HG03460 (cell line): ENCODE data around the gene EVC2.
"Not testable (repeated sequence)": the region's sequence is repeated elsewhere in the genome, so short reads cannot be mapped to it uniquely, and the experiment has no call there.

Experiments
- ATAC-seq: cut with Tn5 transposase; IDR thresholded peaks from one replicate; pipeline ENCODE4 v1.9.1; 2021; ENCODE audit not compliant: unreplicated experiment

Gene EVC2

DNA sequence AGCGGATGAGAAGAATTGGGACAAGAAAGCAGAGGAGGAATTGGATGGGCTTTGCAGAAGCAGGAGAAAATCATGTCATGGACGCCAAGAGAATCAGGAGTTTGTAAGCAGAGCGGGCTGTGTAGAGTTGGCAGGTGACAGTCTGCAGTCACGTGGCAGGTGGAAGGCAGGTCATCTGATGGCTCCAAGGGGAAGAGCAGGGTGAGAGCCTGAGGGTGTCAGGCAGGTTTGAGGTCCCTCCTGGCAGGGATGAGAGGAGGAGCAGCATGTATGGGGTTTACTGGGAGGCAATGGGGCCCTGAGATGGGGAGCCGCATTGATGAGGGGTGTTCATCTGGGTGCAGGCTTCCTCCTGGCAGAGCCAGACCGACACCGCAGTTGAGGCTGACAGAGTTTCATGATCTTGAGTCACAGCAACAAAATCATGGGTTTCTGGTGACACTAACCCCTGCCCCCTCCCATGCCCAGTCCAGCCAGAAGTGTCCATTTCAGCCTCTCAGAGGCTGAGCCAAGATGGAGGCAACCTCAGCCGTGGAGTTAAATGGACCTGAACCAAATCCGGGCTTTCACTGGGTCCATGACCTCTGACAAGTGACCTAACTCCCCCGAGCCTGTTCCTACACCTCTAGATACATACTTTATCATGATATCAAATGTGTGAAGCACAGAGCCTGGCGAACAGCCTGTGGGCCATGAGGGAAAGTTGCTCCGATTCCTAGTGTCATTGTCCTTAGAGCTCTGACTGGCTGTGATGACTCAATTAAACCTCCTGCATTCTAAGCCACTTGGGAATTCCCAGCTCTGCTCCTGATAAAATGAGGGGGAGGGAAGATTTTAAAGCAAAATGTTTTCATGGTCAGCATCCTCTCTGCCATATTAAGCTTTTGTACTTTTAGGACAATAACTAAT, 38.7 kb upstream of the EVC2 start:
- no peak for ATAC-seq

DNA sequence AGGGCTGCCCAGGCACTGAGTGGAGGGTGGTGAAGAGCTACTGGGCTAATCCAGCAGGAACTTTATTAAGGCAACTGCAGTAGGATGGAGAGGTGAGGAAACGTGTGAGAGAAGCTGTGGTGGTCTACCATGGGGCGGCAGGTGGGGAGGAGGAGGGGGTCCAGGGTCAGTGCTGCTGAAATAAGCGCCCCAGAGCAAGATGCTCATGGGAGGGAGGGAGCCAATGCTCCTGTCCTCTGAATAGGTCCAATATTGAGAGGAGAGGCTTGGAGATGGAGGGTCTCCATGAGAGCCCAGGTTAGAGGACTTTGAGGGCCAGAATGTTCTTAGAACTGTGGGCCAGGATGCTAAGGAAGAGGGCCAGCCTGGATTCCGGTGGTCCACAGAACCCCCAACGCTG, 37.9 kb upstream of the EVC2 start:
- ATAC-seq = no peak

DNA sequence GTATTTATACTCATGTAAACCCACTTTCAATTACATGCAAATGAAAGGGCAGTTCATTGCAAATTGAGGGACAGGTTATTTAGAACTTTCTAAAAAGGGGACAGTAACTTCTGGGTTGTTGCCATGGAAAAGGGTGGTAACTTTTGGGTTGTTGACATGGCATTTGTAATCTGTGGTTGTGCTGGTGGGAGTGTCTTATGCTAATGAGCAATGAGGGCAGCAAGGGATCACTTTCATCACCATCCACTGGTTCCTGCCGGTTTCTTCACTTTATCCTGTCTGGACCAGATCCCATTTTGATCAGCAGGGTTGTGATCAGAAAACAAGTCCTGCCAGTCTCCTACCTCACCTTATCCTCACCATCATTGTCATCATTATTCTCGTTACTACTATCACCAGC, 34.6 kb upstream of the EVC2 start:
- no peak for ATAC-seq

DNA sequence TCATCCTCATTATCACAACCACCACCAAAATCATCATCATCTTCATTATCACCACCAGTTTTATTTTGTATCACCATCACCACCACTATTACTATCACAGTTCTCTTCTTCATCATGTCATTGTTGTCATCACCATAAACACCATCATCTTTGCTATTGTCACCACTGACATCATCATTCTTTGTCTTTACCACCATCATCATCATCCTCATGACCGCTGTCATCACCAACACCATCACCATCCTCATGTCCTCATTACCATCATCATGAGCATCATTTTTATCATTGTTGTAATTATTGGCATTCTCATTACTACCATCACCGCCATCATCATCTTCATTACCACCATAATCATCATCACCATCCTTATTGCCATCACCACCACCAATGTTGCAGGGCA, 34.0 kb upstream of the EVC2 start:
- no peak for ATAC-seq

DNA sequence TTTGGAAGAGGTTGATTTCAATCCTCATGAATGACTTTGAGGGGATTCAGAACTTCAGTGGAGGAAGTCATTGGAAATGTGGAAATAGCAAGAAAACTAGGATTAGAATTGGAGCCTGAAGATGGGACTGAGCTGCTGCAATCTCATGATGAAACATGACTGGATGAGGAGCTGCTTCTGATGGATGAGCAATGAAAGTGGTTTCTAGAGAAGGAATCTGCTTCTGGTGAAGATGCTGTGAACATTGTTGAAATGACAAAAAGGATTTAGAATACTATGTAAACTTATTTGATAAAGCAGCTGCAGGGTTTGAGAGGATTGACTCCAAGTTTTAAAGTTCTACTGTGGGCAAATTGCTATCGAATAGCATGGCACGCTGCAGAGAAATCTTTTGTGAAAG, 29.7 kb upstream of the EVC2 start:
- no peak for ATAC-seq

DNA sequence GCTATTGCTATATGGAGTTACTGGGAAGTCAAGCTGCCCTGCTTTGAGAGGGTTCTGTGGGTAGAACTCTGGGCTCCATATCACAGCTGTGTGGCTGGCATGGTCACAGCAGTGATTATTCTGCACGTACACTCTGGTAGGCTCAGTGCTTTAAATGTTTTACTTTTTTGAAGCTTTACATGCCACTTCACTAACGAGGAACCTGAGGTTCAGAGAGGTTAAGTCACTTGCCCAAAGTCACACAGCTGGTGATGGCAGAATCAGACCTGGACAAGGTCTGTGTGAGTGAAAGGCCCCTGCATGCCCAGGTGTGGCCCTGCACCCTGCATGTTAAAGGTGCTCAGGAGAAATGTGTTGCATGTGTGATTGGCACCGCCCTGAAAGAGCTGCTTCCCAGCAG, 27.1 kb upstream of the EVC2 start:
- ATAC-seq = no peak

DNA sequence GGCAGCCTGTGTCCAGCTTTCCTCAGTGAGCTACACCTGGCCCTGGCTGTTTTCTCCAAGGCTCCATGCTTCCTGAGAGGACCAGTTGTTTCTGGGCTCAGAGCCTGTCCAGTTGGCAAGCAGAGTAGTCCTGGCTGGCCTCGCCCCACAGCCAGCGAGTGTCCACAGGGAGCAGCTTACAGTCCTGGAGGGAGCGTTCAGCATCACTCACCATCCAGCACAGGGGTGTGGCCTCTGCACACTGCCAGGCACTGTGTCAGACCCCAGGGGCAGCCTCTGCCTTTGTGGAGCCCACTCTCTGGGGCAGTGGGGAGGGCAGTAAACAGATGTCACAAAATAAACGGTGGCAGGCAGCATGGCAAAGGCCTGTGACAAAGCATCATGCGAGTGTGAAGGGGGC, 26.5 kb upstream of the EVC2 start:
- ATAC-seq = no peak

DNA sequence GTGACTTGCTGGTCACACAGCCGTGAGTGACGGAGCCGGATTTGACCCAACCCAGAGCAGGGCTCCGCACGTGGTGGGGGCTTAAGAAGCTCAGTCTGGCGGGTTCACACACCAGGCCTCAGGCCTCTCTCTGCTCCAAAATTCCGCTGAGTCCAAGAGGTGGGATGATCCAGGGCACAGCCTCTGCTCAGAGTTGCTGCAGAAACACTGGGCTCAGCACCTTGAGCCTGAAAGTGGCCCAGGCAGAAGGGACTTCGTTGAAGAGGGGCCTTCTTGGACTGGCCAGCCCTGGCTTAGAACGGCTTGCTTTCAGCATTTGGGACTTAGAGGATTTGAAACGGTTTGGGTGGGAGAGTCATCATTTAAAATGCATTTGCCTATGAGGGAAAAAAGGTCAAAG, 23.8 kb upstream of the EVC2 start:
- no peak for ATAC-seq

DNA sequence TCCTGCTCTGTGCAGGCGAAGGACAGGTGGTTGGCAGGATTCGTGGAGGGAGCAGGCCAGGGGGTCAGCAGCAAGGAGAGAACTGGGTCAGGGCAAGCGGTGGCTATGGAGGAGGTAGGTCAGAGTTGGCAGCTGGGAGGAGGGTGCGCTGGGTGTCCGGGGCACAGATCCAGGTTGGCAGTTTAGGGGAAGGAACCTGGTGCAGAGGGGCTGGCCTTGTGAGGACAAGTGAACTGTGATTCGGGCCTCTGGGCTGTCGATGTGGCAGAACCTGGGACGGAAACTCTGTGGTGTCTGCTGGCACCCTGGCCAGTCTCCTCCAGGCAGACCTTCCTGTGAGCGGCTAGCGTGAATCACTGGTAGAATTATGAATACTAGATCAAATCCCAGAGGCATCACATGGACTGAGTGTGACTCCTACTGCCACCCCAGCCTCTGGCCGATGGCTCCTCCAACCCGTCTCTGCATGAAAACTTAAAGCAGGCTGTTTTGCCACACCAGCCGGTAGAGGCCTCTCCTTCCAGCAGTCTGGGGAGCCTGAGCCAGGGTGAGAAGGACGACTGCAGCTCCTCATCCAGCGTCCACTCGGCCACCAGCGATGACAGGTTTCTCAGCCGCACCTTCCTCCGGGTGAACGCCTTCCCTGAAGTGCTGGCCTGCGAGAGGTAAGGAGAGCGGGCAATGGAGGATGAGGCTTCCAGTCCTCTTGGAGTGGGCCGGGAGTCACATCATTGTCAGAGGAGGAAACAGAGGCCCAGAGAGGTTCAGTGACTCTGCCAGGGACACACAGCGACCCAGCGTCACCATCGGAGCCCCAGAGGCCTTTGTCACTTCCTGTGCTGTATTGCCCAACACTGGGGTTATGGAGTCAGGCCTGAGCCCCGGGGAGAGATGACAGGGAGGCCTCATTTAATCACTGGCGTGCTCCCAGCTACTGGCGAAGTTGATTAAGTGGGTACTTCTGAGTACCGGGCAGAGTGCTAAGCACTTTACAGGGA, 22.9 kb upstream of the EVC2 start:
- no peak for ATAC-seq

DNA sequence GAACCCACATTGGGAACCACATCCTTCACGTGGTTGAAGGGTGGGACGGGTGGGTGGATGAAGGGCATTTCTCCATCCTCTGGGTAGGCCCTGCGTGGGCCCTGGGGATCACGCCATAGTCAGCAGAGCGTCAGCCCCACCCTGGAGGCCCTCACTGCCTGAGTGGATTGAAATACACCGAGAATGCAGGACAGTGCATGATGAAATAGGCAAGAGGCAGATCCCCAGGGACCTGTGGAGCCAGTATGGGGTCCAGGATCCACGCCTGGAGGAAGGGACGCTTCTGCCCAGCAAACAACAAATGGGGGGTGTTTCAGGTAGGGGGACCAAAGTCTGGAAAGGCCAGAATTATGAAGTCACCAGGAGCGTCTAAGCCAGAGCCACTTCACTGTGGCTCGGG, 22.1 kb upstream of the EVC2 start:
- ATAC-seq = no peak

DNA sequence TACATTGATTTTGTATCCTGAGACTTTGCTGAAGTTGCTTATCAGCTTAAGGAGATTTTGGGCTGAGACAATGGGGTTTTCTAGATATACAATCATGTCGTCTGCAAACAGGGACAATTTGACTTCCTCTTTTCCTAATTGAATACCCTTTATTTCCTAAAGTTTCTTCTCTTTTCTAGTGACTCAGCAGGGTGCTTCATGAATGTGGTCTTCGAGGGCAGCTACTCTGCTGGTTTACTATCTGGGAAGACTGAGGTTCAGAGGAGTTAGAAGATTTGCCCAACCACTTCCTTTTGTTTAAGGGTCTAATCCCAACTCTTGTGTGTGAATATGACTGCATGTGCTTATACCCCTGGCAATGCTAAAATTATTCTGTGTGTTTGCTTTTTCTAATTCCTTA, 20.1 kb upstream of the EVC2 start:
- ATAC-seq = not testable (repeated sequence)

DNA sequence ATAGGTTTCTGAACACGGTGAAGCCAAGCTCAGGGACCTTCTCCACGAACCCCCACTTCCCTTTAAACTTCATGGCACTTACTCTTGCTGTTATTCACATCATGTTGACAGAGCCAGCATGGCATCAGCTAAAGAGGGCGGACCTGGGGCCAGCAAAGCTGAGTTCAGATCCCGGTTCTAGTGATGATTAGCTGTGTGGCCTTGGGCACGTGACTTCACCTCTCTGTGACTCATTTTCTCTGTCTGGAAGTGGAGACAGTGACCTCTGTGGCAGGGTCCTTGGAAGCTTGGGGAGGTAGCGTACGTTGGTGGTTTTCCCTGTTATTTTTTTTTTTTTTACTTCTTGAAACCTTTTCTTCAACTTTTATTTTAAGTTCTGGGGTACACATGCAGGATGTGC, 16.0 kb upstream of the EVC2 start:
- ATAC-seq = no peak

DNA sequence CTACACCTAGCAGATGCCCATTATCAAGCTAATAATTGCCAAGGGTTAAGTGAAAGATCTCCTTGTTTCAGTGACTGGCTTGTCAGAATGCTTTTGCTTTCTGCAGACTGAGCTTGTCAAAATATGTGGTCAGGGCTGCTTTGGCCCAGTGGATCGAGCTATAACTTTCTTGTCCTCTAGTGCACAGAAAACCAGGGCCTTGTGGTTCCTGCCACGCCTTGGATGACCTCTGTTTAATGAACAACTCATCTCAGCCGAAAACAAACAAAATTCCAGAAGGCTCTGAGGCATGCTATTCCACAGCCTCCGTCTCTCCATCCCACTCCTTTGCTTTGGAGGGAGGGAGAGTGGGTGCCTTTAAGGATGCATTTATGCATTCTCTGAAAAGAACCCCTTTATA, 14.0 kb upstream of the EVC2 start:
- no peak for ATAC-seq

DNA sequence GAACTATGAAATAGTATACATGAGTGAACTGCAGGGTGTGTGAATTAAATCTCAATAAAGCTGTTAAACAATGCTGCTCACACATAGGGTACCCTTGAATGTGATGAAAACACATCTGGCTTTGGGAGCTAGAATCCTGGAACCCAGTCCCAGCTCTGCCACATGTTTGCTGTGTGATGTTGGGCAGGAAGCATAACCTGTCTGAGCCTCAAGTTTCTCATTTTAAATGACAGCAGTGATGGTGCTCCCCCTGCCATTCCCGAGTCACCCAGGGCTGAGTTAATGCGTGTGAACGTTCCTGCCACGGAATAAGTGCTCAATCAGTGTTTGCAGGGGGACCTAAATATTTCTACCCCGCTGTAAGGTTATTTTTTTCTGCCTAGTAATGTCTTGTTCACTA, 13.6 kb upstream of the EVC2 start:
- no peak for ATAC-seq

DNA sequence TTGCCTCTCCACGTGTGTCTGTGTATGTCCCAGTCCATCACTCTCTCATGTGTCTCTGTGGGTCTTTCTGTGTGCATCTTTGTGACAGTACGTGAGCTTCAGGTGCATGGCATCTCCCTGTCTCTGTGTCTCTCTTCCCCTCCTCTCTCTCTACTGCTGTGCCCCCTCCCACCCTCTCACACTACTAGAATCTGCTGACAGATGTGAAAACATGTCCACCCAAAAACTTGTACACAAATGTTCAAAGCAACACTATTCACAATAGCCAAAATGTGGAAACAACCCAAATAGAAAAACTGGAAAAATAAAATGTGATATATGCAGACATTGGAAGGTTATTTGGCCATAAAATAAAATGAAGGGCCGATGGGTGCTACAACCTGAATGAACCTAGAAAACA, 12.6 kb upstream of the EVC2 start:
- no peak for ATAC-seq

DNA sequence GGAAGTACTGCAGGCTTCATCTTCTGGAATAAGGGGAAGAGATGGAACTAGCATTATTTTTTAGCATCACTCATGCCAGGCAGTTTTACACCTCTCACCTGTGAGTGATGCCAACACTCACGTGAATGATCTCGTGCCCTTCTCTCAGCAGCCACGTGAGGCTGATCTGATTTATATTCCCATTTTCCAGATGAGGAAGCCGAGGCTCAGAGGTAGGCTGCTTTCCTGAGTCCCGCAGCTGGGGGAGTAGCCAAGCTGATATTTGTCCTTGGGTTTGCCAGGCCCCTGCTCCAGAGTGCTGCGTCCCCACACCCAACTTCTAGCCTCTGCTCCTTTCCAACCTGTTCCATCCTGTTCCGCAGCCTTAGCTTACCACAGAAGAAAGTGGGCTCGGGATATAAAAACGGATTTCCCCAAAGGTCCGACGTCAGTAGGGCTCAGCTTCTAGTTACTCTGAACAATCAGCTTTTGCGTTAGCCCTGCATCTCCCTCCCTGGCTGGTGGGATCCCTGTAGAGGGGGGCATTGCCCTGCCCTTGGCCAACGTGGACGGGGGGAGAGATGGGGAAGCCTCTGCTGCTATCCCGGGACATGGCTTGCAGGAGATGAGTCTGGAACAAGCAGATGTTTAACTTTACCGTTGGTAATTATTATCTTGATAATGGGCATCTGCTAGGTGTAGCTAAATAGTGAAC, 11.9 kb upstream of the EVC2 start:
- ATAC-seq = no peak

DNA sequence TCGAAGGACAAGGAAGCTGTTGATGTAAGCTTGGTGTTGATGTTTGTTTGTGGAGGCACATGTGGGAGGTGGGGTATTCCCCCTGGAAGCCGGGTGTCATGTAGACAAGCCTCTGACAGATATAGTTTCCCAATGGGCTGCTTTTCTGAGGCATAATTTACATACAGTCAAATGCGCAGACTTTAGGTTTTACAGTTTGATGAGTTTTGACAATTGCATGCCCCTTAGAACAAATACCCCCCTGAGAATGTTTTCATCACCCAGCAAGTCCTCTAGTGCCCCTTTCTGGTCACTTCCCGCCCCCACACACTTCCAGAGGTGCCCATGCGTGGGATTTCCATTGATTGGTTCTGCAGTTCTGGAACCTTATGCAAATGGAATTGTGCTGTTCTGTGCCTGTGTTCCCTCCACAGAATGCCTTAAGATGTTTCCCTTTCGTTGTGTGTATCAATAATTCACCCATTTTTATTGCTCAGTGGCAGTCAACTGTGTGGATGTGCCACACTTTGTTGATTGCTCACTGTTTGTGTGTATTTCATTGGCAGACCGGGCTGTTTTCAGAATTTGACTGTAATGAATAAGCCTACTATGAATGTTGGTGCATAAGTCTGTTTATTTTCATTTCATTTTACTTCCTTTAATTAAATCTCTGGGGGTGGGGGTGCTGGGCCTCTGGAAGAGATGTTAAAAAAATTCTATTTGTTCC, 11.1 kb upstream of the EVC2 start:
- ATAC-seq = no peak

DNA sequence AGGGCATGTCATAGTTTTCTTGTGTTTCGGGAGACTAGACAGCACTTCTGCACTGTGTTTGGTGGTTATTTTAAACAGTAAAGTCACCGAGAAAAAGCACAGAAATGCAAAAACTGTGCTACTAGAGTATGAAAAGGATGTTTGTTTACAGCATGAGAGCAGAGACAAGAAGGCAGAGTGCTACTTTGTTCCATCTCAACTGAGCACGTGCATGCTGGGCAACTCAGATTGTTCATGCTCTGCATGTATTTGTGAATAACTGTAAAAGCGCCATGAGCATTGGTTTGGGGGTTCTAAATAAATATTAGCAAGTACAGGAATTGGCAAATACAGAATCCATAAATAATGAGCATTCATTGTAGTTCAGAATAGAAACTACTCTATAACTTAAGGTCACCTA, 10.1 kb upstream of the EVC2 start:
- no peak for ATAC-seq

DNA sequence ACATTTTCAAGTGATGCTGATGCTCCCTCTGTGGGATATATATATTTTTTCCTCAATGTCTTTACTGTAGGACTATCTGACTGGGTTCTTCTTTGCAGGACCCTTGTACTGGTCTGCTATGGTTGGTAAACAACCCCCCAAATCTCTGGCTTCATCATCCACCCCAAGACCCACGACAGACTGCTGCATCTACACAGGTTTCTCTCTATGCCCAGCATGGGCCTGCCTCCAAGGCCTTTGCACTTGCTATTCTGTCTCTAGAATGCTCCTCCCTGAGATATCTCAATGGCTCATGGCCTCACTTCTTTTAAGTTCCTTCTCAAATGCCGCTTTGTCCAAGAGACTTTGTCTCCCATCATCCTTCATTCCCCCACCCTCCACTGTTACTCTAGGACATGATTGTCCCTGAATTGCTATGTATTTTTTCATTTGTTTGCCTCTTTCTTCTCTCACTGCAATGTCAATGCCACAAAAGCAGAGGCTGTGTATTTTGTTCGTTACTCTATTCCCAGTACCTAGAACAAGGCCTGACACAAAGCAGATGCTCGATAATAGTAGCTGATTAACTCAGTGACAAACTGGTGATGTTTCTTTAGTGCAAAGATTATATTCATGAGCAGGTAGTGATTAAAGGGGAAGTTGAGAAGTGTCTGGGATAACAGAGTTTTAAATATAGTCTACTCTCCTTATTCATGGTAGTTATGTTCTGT, 9.2 kb upstream of the EVC2 start:
- no peak for ATAC-seq

DNA sequence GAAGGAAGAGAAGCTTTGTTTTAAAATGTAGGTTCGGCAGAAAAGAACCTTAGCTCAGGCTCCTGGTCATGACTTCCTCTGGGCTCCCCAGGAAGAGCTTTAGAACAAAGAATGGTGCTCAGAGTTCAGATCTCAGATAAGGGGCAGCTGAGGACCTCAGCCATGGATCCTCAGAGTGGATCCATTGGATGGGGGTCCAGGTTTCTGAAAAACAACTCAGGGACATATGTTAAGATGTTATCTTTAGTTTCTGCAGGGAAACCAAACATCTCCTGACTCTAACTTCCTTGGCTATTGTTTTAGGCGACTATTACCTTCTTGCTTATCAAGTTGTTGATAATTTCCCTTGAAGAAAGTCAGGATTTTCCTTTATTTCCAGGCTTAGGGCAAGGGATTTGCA, 8.0 kb upstream of the EVC2 start:
- no peak for ATAC-seq
